ENCODE measurements around the gene GPS1. TPM values are rescaled to one million over a fixed set of nuclear protein-coding genes. Genes with fewer than 3 reads are reported as not detected.

GPS1 gene
- total RNA-seq, 4 donors from 2014 or later: 62.8 to 76.9 (median 69.5) TPM

DNA sequence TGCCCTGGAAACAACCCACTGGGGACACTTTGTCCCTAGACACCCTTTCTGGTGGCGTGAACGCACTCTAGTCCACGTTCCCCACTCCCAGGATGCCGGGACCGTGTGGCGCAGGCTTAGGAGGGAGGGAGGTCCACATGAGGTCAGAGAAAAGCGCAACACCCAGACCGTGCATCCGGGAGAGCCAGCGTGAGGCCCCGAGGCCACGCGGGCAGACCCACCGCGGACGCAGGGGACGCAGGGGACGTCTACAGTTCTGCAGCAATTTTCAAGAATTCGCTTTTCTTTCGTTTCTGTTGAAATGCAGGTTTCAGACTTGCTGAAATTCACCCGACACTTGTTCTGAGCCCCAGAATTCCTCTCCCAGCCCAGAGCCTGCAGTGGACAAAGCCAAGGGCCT lies 4.8 kb upstream of the GPS1 start:
- Histone ChIP-seq H3K27me3 (no peaks in the 10 kb centered on the region), H3K9me3 (no peaks in the 10 kb centered on the region), H3K27ac (no peak overlapping the region), H3K4me1 (peaks cover 11 to 25% (median 19%) of the 10 kb centered on the region in 3 donors), H3K4me3 (no peak overlapping the region), H3K36me3 (peaks cover 0 to 39% (median 7%) of the 10 kb centered on the region in 3 donors)
- intact Hi-C loops (cut with DNase I): no loop called here
- WGBS, 2 donors: 73 to 87% methylated on average over 4 to 7 of the region's 21 CpGs
- no peak for DNase-seq
- TF ChIP-seq POLR2A (IDR thresholded peaks at IDR 0.05): no peak
- TF ChIP-seq, protein P1, sequence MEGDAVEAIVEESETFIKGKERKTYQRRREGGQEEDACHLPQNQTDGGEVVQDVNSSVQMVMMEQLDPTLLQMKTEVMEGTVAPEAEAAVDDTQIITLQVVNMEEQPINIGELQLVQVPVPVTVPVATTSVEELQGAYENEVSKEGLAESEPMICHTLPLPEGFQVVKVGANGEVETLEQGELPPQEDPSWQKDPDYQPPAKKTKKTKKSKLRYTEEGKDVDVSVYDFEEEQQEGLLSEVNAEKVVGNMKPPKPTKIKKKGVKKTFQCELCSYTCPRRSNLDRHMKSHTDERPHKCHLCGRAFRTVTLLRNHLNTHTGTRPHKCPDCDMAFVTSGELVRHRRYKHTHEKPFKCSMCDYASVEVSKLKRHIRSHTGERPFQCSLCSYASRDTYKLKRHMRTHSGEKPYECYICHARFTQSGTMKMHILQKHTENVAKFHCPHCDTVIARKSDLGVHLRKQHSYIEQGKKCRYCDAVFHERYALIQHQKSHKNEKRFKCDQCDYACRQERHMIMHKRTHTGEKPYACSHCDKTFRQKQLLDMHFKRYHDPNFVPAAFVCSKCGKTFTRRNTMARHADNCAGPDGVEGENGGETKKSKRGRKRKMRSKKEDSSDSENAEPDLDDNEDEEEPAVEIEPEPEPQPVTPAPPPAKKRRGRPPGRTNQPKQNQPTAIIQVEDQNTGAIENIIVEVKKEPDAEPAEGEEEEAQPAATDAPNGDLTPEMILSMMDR (IDR thresholded peaks at IDR 0.05): no peak

DNA sequence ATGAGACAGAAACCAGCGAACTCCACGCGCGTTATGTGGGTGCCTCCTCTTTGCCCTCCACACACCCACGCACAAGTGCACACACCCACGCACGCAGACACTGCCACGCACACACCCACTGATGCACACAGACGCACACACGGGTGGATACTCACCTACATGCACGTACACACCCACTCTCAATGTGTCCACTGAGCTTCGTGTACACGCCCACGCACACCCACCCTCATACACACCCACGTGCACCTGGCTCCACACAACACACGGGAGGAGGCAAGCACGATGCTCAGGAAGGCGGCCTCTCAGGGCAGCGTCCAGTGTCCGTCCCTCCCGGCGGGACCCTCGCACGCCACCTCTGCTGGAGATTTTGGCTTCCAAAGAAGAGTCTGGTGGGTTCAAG lies 4.3 kb upstream of the GPS1 start:
- Histone ChIP-seq H3K4me1 (peaks cover 13 to 29% (median 20%) of the 10 kb centered on the region in 3 donors), H3K27ac (no peak overlapping the region), H3K36me3 (peaks cover 0 to 39% (median 7%) of the 10 kb centered on the region in 3 donors), H3K9me3 (no peaks in the 10 kb centered on the region), H3K4me3 (no peak overlapping the region), H3K27me3 (no peaks in the 10 kb centered on the region)
- DNase-seq: no peak
- TF ChIP-seq, protein P1 (IDR thresholded peaks at IDR 0.05): no peak
- TF ChIP-seq POLR2A (IDR thresholded peaks at IDR 0.05): no peak
- 85 to 87% methylated on average over 13 to 15 of the region's 24 CpGs for WGBS, 2 donors
- intact Hi-C loops (cut with DNase I): no loop called here

DNA sequence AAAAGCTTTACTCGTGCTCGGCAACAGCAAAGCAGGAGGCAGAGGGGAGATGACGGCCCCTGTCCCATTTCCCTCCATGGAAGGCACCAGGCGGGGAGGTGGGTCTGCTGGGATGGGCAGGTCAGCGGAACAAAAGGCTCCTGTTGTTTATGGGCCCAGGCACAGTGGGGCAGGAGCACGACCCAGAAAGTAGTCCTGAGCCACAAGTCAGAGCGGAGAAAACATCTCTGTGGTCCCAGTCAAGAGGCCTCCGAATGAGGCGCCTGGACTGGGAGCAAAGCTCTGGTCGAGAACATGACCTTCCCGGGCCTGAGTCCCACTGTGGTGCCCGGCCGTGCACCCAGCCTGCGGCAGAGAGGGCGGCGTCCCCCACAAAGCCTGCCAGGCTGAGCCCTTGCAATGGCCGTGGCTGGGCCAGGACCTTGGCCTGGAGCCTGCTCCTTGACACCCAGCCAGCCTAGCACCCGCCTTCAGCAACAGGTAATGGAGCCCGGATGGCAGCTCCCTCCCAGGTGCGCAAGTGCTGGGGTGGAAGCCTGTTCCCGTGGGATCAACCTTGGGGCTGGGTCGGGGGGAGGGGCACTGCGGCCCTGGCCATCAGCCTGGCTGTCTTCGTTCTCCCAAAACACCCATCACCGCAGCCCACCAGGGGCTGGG lies 3.7 kb upstream of the GPS1 start:
- 95 to 98% methylated on average over 7 to 11 of the region's 25 CpGs for WGBS, 2 donors
- TF ChIP-seq, protein P1 (IDR thresholded peaks at IDR 0.05): no peak
- no peak for TF ChIP-seq POLR2A (IDR thresholded peaks at IDR 0.05)
- H3K4me3 ChIP-seq: no peak overlapping the region
- no peaks in the 10 kb centered on the region for H3K27me3 ChIP-seq
- H3K4me1 ChIP-seq: peaks cover 20 to 36% (median 27%) of the 10 kb centered on the region in 3 donors
- no peak for DNase-seq
- H3K27ac ChIP-seq: no peak overlapping the region
- H3K36me3 ChIP-seq: peaks cover 0 to 39% (median 7%) of the 10 kb centered on the region in 3 donors
- intact Hi-C loops (cut with DNase I): no loop called here
- H3K9me3 ChIP-seq: no peaks in the 10 kb centered on the region

DNA sequence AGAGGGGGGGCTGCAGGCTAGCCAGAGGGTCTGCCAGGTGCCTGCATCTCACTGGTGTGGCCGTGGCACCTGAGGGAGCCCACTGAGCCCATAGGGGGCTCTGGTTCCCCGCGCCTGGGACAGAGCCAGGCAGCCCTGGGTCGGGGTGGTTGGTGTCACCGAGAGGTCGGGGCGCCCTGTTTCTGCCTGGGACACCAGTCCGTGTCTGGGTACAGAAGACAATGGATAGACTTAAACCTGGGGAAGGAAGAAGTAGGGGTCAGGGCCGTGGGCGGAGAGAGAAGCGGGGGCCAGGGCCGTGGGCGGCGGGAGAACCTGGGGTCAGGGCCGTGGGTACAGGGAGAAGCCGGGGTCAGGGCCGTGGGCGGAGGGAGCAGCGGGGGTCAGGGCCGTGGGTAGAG lies 3.1 kb upstream of the GPS1 start:
- WGBS, 2 donors: 90 to 94% methylated on average over 6 to 16 of the region's 20 CpGs
- intact Hi-C loops (cut with DNase I): no loop called here
- no peak for DNase-seq

DNA sequence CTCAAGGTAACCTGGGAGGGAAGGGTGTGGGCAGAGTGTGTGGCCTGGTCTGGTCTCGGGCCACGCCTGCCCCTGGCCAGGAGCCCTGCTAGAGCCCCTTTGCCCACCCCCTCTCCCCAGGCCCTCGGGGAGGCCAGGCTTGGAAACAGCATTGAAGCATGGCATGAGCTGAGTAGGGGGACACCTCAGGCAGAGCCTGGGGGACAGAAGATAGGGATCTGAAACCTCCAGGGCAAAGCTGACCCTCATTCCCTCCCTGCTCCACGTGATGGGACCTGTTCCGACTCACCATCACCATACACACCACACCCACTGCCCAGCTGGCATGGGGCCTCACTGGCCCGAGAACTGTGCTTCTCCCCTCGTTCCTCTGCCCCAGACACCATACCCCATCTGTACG lies 2.6 kb upstream of the GPS1 start:
- TF ChIP-seq, protein P1 (IDR thresholded peaks at IDR 0.05): no peak
- no peak for TF ChIP-seq POLR2A (IDR thresholded peaks at IDR 0.05)
- Histone ChIP-seq H3K4me3 (no peak overlapping the region), H3K36me3 (peaks cover 0 to 50% (median 13%) of the 10 kb centered on the region in 3 donors), H3K27ac (no peak overlapping the region), H3K9me3 (no peaks in the 10 kb centered on the region), H3K27me3 (no peaks in the 10 kb centered on the region), H3K4me1 (peaks cover 28 to 46% (median 36%) of the 10 kb centered on the region in 3 donors)
- 57 to 58% methylated on average over 2 to 3 of the region's 8 CpGs for WGBS, 2 donors
- intact Hi-C loops (cut with DNase I): no loop called here
- no peak for DNase-seq

More for the DNA sequence above, 3.1 kb upstream of the GPS1 start:
- H3K36me3 ChIP-seq: peaks cover 0 to 45% (median 7%) of the 10 kb centered on the region in 3 donors
- no peak overlapping the region for H3K27ac ChIP-seq
- no peak overlapping the region for H3K4me3 ChIP-seq
- H3K4me1 ChIP-seq: peaks cover 25 to 41% (median 32%) of the 10 kb centered on the region in 3 donors
- TF ChIP-seq, protein P1 (IDR thresholded peaks at IDR 0.05): no peak
- no peak for TF ChIP-seq POLR2A (IDR thresholded peaks at IDR 0.05)
- no peaks in the 10 kb centered on the region for H3K27me3 ChIP-seq
- H3K9me3 ChIP-seq: no peaks in the 10 kb centered on the region

All from esophagus squamous epithelium (tissue), 5 donors.